ENCODE measurements around the gene MRPL14. TPM values are rescaled to one million over a fixed set of nuclear protein-coding genes. Genes with fewer than 3 reads are reported as not detected.

The MRPL14 gene
- total and polyA plus RNA-seq, 2 experiments from 2014 or later = 62.6 to 191 TPM

DNA sequence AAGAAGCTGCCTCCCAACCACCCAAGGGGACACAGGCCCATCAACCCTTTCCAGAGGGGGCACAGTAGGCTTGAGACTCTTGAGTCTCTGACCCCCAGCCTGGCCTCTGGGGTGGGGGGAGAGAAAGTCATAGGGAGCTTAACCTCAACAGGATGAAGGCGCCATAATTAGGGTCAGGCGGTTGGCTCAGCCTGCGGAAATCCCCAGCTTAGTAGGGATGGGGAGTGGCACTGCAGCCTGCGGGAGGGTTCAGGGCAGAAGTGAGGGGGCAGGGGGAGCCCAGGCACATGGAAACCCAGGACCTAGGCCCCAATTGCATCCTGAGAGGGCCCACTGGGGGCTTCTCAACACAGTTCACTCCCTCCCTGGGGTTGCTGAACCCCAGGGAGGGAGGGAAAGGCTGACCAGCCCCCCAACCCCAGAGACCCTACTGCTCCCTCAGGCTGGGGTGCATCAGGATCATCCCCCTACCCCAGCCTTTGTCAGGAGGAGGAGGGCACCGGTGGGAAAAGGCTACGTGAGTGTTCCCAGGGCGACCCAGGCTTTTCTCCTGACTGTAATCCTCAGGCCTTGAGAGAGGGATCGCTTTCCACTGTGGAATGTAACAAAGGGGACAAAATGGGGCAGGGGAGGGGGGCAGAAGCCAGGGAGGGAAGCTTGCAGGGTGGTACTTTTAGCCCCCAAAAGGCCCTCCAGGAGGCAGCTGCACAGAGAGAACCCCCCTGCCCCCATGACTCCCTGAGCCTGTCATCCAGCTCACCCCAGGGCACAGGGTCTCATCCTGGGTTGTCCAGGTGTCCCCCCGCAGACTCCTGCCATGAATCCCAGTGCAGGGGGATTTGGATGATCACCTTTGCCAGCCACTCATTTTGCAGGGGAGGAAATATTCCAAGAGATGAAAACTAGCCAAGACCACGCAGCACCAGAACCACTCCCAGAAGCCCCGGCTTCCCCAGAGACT lies 46.4 kb downstream of the MRPL14 start:
- peaks cover 8% of the 10 kb centered on the region for H3K4me1 ChIP-seq (ENCODE audit: insufficient read depth)
- no peaks in the 10 kb centered on the region for H4K20me1 ChIP-seq (replicated peaks; ENCODE audit: insufficient read depth)
- Mint-ChIP-seq H3K36me3 (ENCODE audit: low read depth) (no peaks in the 10 kb centered on the region), H3K27ac (no peak overlapping the region), H3K4me3 (no peak overlapping the region), H3K9me3 (no peaks in the 10 kb centered on the region), H3K4me1 (peaks cover 8% of the 10 kb centered on the region), H3K27me3 (ENCODE audit: insufficient read depth, low read depth, poor library complexity) (peaks cover 9% of the 10 kb centered on the region)
- ATAC-seq = no peak
- no peaks in the 10 kb centered on the region for H3K36me3 ChIP-seq (ENCODE audit: insufficient read depth)
- H3K4me3 ChIP-seq = no peak overlapping the region
- peaks cover 6% of the 10 kb centered on the region for H3K27me3 ChIP-seq (ENCODE audit: insufficient read depth)
- H3K79me2 ChIP-seq (replicated peaks; ENCODE audit: insufficient read depth) = no peaks in the 10 kb centered on the region
- H3K9me2 ChIP-seq (ENCODE audit: insufficient read depth) = no peaks in the 10 kb centered on the region
- DNase-seq (ENCODE audit: low spot score) = no peak
- no peak overlapping the region for H2AFZ ChIP-seq
- H3K4me2 ChIP-seq = no peak overlapping the region
- TF ChIP-seq ETS1 (IDR thresholded peaks at IDR 0.05) (no peak), POLR2AphosphoS5 (IDR thresholded peaks at IDR 0.05; ENCODE audit: low read depth) (no peak), EZH2phosphoT487 (IDR thresholded peaks at IDR 0.05; ENCODE audit: unreplicated experiment) (no peak), JUNB (IDR thresholded peaks at IDR 0.05; ENCODE audit: unreplicated experiment) (no peak), ZNF331 (CRISPR knock-in tag; IDR thresholded peaks at IDR 0.05; ENCODE audit: low read depth) (no peak), ZNF462 (CRISPR knock-in tag; IDR thresholded peaks at IDR 0.05) (no peak), NANOG (IDR thresholded peaks at IDR 0.05; ENCODE audit: borderline replicate concordance) (no peak), ZNF114 (CRISPR knock-in tag; IDR thresholded peaks at IDR 0.05) (no peak)
- H3K27ac ChIP-seq (ENCODE audit: low read depth) = no peak overlapping the region
- no peaks in the 10 kb centered on the region for H3F3A ChIP-seq (replicated peaks; ENCODE audit: low read depth)

All from GM23338 (cell line).